Body of pancreas (tissue), 4 donors: ENCODE measurements around the gene SMC5.

Experiments
- POLR2A ChIP-seq, 3 donors: fragments of 450-650 bp; IDR thresholded peaks; one replicate each; pipeline ENCODE4 v1.6.1; 2016; ENCODE audit warnings: antibody characterized with exemption in 3 of 3, mild to moderate bottlenecking in 2 of 3
- TF ChIP-seq, protein P1 (sequence below), 7 experiments: fragments of 450-650 bp in 4 of 7; fragments of 200-600 bp in 3 of 7; sonication (generic) in 3 of 7; IDR thresholded peaks; one replicate each; pipeline ENCODE4 v1.5.1; 2016 to 2019; ENCODE audit warnings: antibody characterized with exemption in 7 of 7

DNA sequence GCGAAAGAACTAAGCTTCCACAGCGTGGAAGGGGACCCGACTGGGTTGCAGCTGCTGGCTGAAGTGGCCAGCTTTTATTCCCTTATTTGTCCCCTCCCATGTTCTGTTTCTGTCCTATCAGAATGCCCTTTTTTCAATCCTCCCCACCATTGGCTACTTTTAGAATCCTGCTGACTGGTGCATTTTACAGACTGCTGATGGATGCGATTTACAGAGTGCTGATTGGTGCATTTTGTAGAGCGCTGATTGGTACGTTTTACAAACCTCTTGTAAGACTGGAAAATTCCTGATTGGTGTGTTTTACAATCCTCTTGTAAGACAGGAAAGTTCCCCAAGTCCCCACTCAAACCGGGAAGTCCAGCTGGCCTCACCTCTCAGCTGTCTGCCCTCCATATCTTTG is 105.0 kb downstream of the SMC5 start:
- TF ChIP-seq, protein P1, sequence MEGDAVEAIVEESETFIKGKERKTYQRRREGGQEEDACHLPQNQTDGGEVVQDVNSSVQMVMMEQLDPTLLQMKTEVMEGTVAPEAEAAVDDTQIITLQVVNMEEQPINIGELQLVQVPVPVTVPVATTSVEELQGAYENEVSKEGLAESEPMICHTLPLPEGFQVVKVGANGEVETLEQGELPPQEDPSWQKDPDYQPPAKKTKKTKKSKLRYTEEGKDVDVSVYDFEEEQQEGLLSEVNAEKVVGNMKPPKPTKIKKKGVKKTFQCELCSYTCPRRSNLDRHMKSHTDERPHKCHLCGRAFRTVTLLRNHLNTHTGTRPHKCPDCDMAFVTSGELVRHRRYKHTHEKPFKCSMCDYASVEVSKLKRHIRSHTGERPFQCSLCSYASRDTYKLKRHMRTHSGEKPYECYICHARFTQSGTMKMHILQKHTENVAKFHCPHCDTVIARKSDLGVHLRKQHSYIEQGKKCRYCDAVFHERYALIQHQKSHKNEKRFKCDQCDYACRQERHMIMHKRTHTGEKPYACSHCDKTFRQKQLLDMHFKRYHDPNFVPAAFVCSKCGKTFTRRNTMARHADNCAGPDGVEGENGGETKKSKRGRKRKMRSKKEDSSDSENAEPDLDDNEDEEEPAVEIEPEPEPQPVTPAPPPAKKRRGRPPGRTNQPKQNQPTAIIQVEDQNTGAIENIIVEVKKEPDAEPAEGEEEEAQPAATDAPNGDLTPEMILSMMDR (IDR thresholded peaks at IDR 0.05), result no peak
- no peak for TF ChIP-seq POLR2A (IDR thresholded peaks at IDR 0.05)
